Loucy (cell line): ENCODE measurements around the gene ACOXL.

Experiments
- EZH2phosphoT487 ChIP-seq: fragments of 200-600 bp; IDR thresholded peaks from 2 replicates; pipeline ENCODE4 v1.6.1; 2018; ENCODE audit warnings: antibody characterized with exemption, mild to moderate bottlenecking, moderate library complexity, borderline replicate concordance
- TF ChIP-seq, protein P1 (sequence below): fragments of 200-600 bp; sonication (generic); conservative IDR thresholded peaks from 2 replicates; pipeline ENCODE4 v1.5.1; 2014; ENCODE audit warnings: mild to moderate bottlenecking, antibody characterized with exemption, low read length

DNA sequence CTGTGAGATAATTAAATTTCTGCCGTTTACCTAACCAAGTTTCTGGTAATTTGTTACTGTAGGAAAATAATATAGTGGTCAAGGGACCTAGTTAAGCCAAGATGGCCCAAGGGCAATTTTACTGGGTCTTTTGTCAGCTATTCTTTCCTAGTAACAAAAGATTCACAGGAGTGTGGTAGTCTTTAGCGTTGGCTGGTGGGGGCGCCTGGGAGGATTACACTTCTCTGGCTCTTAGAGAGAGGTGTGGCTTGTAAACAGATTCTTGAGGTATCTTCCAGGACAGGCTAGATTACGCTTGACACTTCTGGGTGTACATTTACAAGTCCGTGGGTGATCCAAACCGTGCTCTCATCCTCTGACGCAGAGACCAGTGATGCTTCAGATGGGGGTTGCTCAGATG, 3.3 kb upstream of the ACOXL start:
- TF ChIP-seq, protein P1, sequence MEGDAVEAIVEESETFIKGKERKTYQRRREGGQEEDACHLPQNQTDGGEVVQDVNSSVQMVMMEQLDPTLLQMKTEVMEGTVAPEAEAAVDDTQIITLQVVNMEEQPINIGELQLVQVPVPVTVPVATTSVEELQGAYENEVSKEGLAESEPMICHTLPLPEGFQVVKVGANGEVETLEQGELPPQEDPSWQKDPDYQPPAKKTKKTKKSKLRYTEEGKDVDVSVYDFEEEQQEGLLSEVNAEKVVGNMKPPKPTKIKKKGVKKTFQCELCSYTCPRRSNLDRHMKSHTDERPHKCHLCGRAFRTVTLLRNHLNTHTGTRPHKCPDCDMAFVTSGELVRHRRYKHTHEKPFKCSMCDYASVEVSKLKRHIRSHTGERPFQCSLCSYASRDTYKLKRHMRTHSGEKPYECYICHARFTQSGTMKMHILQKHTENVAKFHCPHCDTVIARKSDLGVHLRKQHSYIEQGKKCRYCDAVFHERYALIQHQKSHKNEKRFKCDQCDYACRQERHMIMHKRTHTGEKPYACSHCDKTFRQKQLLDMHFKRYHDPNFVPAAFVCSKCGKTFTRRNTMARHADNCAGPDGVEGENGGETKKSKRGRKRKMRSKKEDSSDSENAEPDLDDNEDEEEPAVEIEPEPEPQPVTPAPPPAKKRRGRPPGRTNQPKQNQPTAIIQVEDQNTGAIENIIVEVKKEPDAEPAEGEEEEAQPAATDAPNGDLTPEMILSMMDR = no peak
- no peak for TF ChIP-seq EZH2phosphoT487
